ENCODE measurements around the gene VPS37C. TPM values are rescaled to one million over a fixed set of nuclear protein-coding genes. Genes with fewer than 3 reads are reported as not detected.

VPS37C gene
- total RNA-seq, 6 donors from 2014 or later: 14.7 to 42.0 (median 24.3) TPM

DNA sequence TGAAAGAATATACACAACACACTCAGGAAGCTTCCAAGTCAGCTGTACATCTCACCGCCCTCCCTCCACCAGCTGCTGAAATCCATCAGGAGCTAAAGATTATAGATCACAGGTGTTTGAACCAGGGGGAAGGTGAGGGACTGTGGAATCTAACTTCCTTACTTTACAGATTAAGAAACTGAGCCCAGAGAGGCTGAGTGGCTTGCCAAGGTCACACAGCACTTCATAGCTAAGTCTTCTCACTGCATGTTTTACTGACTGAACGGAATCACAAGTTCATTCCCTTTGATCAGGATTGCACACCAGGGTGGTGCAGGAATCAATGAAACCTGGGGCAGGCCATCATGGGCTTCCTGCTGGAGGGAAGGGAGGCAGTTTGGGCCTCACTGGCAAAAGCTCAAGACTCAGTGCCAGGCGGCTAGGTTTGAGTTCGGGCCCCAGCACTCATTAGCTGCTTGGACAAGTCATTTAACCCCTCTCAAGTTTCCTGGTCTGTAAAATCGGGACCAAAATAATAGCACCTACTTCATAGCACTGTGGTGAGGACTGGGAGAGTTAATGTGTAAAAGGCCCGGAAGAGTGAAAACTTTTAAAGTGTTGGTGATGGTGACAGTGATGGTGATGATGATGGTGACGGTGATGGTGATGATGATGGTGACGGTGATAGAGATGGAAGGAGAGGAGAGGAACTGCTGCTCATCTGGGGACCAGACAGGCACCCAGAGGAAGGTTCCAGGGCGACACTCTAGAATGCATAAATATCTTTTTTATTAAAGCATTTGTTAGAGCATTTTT lies 50.8 kb downstream of the VPS37C start:
- Histone ChIP-seq H3K4me1 (peaks cover 0 to 3% (median 0%) of the 10 kb centered on the region in 4 donors), H3K27me3 (no peaks in the 10 kb centered on the region), H3K36me3 (no peaks in the 10 kb centered on the region), H3K9me3 (no peaks in the 10 kb centered on the region), H3K27ac (no peak overlapping the region), H3K4me3 (no peak overlapping the region)
- TF ChIP-seq CTCF (IDR thresholded peaks at IDR 0.05) (no peak), EP300 (IDR thresholded peaks at IDR 0.05) (no peak), POLR2AphosphoS5 (IDR thresholded peaks at IDR 0.05) (no peak), POLR2A (IDR thresholded peaks at IDR 0.05) (no peak)
- no peak for DNase-seq
- 85 to 91% methylated on average over 9 of the region's 9 CpGs for WGBS, 2 donors
- no peak for ATAC-seq (ENCODE audit: low FRiP score in 2 of 2)

- no peaks in the 10 kb centered on the region for H3K27me3 ChIP-seq
- no peak overlapping the region for H3K4me3 ChIP-seq
- 81 to 88% methylated on average over 8 of the region's 8 CpGs for WGBS, 2 donors
- H3K4me1 ChIP-seq: peaks cover 0 to 3% (median 0%) of the 10 kb centered on the region in 4 donors
- ATAC-seq (ENCODE audit: low FRiP score in 2 of 2) (no peak), DNase-seq (no peak)
- no peak for TF ChIP-seq EP300 (IDR thresholded peaks at IDR 0.05)
- no peak for TF ChIP-seq POLR2AphosphoS5 (IDR thresholded peaks at IDR 0.05)
- no peak for TF ChIP-seq CTCF (IDR thresholded peaks at IDR 0.05)
- TF ChIP-seq POLR2A (IDR thresholded peaks at IDR 0.05): no peak
- no peak overlapping the region for H3K27ac ChIP-seq
- H3K9me3 ChIP-seq: no peaks in the 10 kb centered on the region
- H3K36me3 ChIP-seq: no peaks in the 10 kb centered on the region
Measured at GRCh38 chr11:61109671-61110070, 51.6 kb downstream of the VPS37C start.

- DNase-seq (no peak), ATAC-seq (ENCODE audit: low FRiP score in 2 of 2) (no peak)
- H3K4me1 ChIP-seq: peaks cover 0 to 3% (median 0%) of the 10 kb centered on the region in 4 donors
- H3K27ac ChIP-seq: no peak overlapping the region
- no peak overlapping the region for H3K4me3 ChIP-seq
- no peaks in the 10 kb centered on the region for H3K27me3 ChIP-seq
- H3K9me3 ChIP-seq: no peaks in the 10 kb centered on the region
- WGBS, 2 donors: 84 to 90% methylated on average over 15 of the region's 15 CpGs
- TF ChIP-seq POLR2A (IDR thresholded peaks at IDR 0.05): no peak
- no peak for TF ChIP-seq EP300 (IDR thresholded peaks at IDR 0.05)
- TF ChIP-seq POLR2AphosphoS5 (IDR thresholded peaks at IDR 0.05): no peak
- TF ChIP-seq CTCF (IDR thresholded peaks at IDR 0.05): no peak
- H3K36me3 ChIP-seq: no peaks in the 10 kb centered on the region
Measured at GRCh38 chr11:61108847-61109585, 52.2 kb downstream of the VPS37C start.

DNA sequence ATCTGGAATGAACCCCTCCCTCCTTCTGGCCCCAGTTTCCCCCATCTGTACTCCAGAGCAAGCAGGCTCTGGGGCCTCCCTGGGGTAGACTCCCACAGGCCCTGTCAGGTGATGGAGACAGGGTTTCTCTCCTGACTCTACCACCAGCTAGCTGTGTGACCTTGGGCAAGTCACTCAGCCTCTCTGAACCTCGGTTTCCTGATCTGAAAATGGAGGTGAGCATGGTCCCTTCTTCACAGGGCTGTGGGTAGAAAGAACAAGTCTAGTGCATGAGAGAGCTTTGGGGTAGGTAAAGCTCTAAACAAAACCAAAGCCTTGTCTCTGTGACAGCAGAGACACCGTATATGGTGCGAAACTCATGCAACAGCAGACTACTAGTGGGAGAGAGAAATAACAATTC lies 53.3 kb downstream of the VPS37C start:
- Histone ChIP-seq H3K27me3 (no peaks in the 10 kb centered on the region), H3K27ac (no peak overlapping the region), H3K4me1 (peaks cover 0 to 3% (median 0%) of the 10 kb centered on the region in 4 donors), H3K4me3 (no peak overlapping the region), H3K36me3 (no peaks in the 10 kb centered on the region), H3K9me3 (no peaks in the 10 kb centered on the region)
- TF ChIP-seq CTCF (IDR thresholded peaks at IDR 0.05) (no peak), EP300 (IDR thresholded peaks at IDR 0.05) (no peak)
- DNase-seq: no peak
- ATAC-seq (ENCODE audit: low FRiP score in 2 of 2): no peak
- 93 to 97% methylated on average over 3 of the region's 3 CpGs for WGBS, 2 donors

Data from upper lobe of left lung (tissue), 6 donors.